Endothelial cell (in vitro differentiated cells): Measurements from ENCODE around the gene NUAK2. TPM values are rescaled to one million over a fixed set of nuclear protein-coding genes. Genes with fewer than 3 reads are reported as not detected.
A peak's percentile ranks its signal among the peaks of the same experiment; 100 is the strongest.

Experiments
- DNase-seq: peaks from one replicate; pipeline ENCODE4 v3.0.0; 2021; ENCODE audit warnings: low spot score
- H3K27ac Mint-ChIP-seq: one replicate; pipeline ENCODE4 v1.8.0; 2021; ENCODE audit warnings: mixed read lengths, inconsistent platforms; ENCODE audit not compliant: unreplicated experiment
- H3K27me3 Mint-ChIP-seq: one replicate; pipeline ENCODE4 v1.8.0; 2021; ENCODE audit warnings: mild to moderate bottlenecking, moderate library complexity, mixed read lengths, inconsistent platforms; ENCODE audit not compliant: unreplicated experiment
- H3K36me3 Mint-ChIP-seq: one replicate; pipeline ENCODE4 v1.8.0; 2021; ENCODE audit warnings: mild to moderate bottlenecking, low read depth, mixed read lengths, inconsistent platforms; ENCODE audit not compliant: unreplicated experiment
- H3K4me1 Mint-ChIP-seq: one replicate; pipeline ENCODE4 v1.8.0; 2021; ENCODE audit warnings: mild to moderate bottlenecking, mixed read lengths, inconsistent platforms; ENCODE audit not compliant: unreplicated experiment
- H3K4me3 Mint-ChIP-seq: one replicate; pipeline ENCODE4 v1.8.0; 2021; ENCODE audit warnings: mild to moderate bottlenecking, mixed read lengths, inconsistent platforms; ENCODE audit not compliant: unreplicated experiment
- H3K9me3 Mint-ChIP-seq: one replicate; pipeline ENCODE4 v1.8.0; 2021; ENCODE audit warnings: mixed read lengths, inconsistent platforms; ENCODE audit not compliant: unreplicated experiment
- CTCF ChIP-seq: fragments of 200-600 bp; sonication (generic); IDR thresholded peaks from one replicate; pipeline ENCODE4 v1.5.0; 2021; ENCODE audit warnings: antibody characterized with exemption; ENCODE audit not compliant: unreplicated experiment
- total RNA-seq: library from RNA; stranded (reverse); fragmentation: NEBNext Ultra II Directional; extraction: Animal tissue kit (Norgen Biotek cat#: 25700); gene quantifications from one replicate; pipeline ENCODE4 v1.2.1, GENCODE V29; 2021; ENCODE audit not compliant: unreplicated experiment

The NUAK2 gene
- total RNA-seq, 1 donor from 2014 or later: 3.6 TPM

GRCh38 chr1:205262731-205263171 is 58.8 kb downstream of the NUAK2 start:
- peaks cover 10% of the 10 kb centered on the region for H3K27me3 Mint-ChIP-seq
- no peaks in the 10 kb centered on the region for H3K36me3 Mint-ChIP-seq
- peak overlapping the region; percentile 98 for H3K27ac Mint-ChIP-seq
- TF ChIP-seq CTCF: no peak
- H3K9me3 Mint-ChIP-seq: no peaks in the 10 kb centered on the region
- peak overlapping the region; percentile 69 for H3K4me3 Mint-ChIP-seq
- DNase-seq: peak; percentile 20
- peaks cover 50% of the 10 kb centered on the region for H3K4me1 Mint-ChIP-seq

- H3K9me3 Mint-ChIP-seq: no peaks in the 10 kb centered on the region
- peak overlapping the region; percentile 98 for H3K27ac Mint-ChIP-seq
- TF ChIP-seq CTCF: no peak
- peak; percentile 31 for DNase-seq
- peaks cover 10% of the 10 kb centered on the region for H3K27me3 Mint-ChIP-seq
- H3K4me3 Mint-ChIP-seq: peak overlapping the region; percentile 69
- H3K4me1 Mint-ChIP-seq: peaks cover 47% of the 10 kb centered on the region
- H3K36me3 Mint-ChIP-seq: no peaks in the 10 kb centered on the region
These were observed 59.4 kb downstream of the NUAK2 start for GRCh38 chr1:205261946-205262691.

DNA sequence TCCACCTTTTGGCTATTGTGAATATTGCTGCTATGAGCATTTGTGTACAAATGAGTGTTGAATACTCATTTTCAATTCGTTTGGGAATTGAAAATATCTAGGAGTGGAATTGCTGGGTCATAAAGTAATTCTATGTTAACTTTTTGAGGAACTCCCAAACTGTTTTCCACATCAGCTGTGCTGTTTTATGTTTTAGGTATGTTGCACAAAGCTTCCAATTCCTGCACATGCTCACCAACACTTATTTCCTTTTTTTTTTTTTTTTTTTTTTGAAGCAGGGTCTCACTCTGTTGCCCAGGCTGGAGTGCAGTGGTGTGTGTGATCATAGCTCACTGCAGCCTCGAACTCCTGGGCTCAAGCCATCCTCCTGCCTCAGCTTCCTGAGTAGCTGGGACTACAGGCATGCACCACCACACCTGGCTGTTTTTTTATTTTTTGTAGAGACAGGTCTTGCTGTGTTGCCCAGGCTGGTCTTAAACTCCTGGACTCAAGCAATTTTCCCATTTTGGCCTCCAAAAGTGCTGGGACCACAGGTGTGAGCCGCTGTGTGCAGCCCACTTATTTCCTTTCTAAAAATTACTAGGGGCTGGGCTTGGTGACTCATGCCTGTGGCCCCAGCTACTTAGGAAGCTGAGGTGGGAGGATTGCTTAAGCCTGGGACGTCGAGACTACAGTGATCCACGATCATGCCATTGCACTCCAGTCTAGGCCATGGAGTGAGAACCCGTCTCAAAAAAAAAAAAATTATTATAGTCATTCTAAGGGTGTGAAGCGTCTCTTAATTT is 60.4 kb downstream of the NUAK2 start:
- Mint-ChIP-seq H3K36me3 (no peaks in the 10 kb centered on the region), H3K4me1 (peaks cover 44% of the 10 kb centered on the region), H3K27me3 (peaks cover 7% of the 10 kb centered on the region), H3K27ac (peak overlapping the region; percentile 98), H3K9me3 (no peaks in the 10 kb centered on the region), H3K4me3 (no peak overlapping the region)
- TF ChIP-seq CTCF: no peak
- DNase-seq: no peak

DNA sequence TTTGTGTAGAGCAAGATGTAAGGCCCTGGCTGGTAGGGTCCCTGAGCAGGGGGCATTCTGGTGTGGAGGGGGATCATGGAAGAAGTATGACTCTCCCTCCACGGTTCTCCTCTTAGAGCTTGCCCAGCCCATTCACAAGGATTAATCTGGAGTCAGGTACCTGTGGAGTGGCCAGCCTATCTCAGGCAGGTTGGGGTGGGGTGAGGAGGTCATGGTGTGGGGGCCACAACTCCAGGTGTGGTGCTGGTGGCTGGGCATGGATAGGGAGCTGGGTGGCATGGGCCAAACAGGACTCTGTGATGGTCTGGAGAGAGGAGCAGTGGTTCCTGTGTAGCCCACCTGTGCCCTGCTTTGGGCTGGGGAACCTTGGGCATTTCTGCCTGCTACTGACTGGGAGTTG is 61.5 kb downstream of the NUAK2 start:
- DNase-seq: no peak
- Mint-ChIP-seq H3K4me3 (no peak overlapping the region), H3K4me1 (peaks cover 48% of the 10 kb centered on the region), H3K27ac (no peak overlapping the region), H3K36me3 (no peaks in the 10 kb centered on the region), H3K27me3 (peaks cover 10% of the 10 kb centered on the region), H3K9me3 (no peaks in the 10 kb centered on the region)
- TF ChIP-seq CTCF: no peak
